Hepatocyte (in vitro differentiated cells): Measurements from ENCODE around the gene PRKCA. TPM values are rescaled to one million over a fixed set of nuclear protein-coding genes. Genes with fewer than 3 reads are reported as not detected.
A peak's percentile ranks its signal among the peaks of the same experiment; 100 is the strongest.

Experiments used
- DNase-seq: peaks from one replicate; pipeline ENCODE4 v3.0.0-alpha.2; 2016; ENCODE audit warnings: low spot score
- H2AFZ ChIP-seq: fragments of 200-600 bp; sonication (generic); 2 replicates; pipeline ENCODE4 v1.6.0; 2016; ENCODE audit warnings: antibody characterized with exemption, mild to moderate bottlenecking
- H3K27ac ChIP-seq: fragments of 200-600 bp; sonication (generic); 2 replicates; pipeline ENCODE4 v1.5.1; 2016; ENCODE audit warnings: mild to moderate bottlenecking
- H3K27me3 ChIP-seq: fragments of 200-600 bp; sonication (generic); 2 replicates; pipeline ENCODE4 v1.6.1; 2016
- H3K36me3 ChIP-seq: fragments of 200-600 bp; sonication (generic); replicated peaks from 2 replicates; pipeline ENCODE4 v1.5.1; 2016; ENCODE audit warnings: low read depth; ENCODE audit not compliant: insufficient read depth
- H3K4me1 ChIP-seq: fragments of 200-600 bp; sonication (generic); 2 replicates; pipeline ENCODE4 v1.5.1; 2016; ENCODE audit warnings: mild to moderate bottlenecking, moderate library complexity; ENCODE audit not compliant: insufficient read depth
- H3K4me2 ChIP-seq: fragments of 200-600 bp; sonication (generic); 2 replicates; pipeline ENCODE4 v1.6.0; 2016
- H3K4me3 ChIP-seq: fragments of 200-600 bp; sonication (generic); 2 replicates; pipeline ENCODE4 v1.5.1; 2016; ENCODE audit warnings: mild to moderate bottlenecking
- H3K79me2 ChIP-seq: fragments of 200-600 bp; sonication (generic); 2 replicates; pipeline ENCODE4 v1.6.0; 2017; ENCODE audit warnings: mild to moderate bottlenecking
- H3K9me2 ChIP-seq: fragments of 200-600 bp; sonication (generic); replicated peaks from 2 replicates; pipeline ENCODE4 v1.6.0; 2017; ENCODE audit warnings: mild to moderate bottlenecking; ENCODE audit not compliant: insufficient read depth
- H3K9me3 ChIP-seq: fragments of 200-600 bp; sonication (generic); 2 replicates; pipeline ENCODE4 v1.5.1; 2016; ENCODE audit warnings: low read depth, mild to moderate bottlenecking
- H4K20me1 ChIP-seq: fragments of 200-600 bp; sonication (generic); 2 replicates; pipeline ENCODE4 v1.6.0; 2016; ENCODE audit warnings: mild to moderate bottlenecking; ENCODE audit not compliant: insufficient read depth, poor library complexity, severe bottlenecking
- EZH2 ChIP-seq: fragments of 200-600 bp; sonication (generic); IDR thresholded peaks from 2 replicates; pipeline ENCODE4 v1.6.1; 2016; ENCODE audit warnings: antibody characterized with exemption, mild to moderate bottlenecking, borderline replicate concordance
- EZH2phosphoT487 ChIP-seq: fragments of 200-600 bp; sonication (generic); IDR thresholded peaks from one replicate; pipeline ENCODE4 v1.6.1; 2018; ENCODE audit warnings: antibody characterized with exemption, mild to moderate bottlenecking, low read depth, moderate library complexity; ENCODE audit not compliant: unreplicated experiment, severe bottlenecking
- WGBS: methylation state at CpG from one replicate; pipeline ENCODE4 v1.1.6; 2016; ENCODE audit warnings: low lambda C conversion rate; ENCODE audit errors: missing lambda C conversion rate; 5-methylcytosine and 5-hydroxymethylcytosine counted together
- polyA plus RNA-seq: library from polyadenylated mRNA; unstranded; fragments of >200 nt; fragmentation: Nextera tagmentation; extraction: Ambion mirVana; gene quantifications from 2 replicates; pipeline ENCODE4 v1.2.1, GENCODE V29; 2016
- total RNA-seq: library from RNA; depleted of rRNA; stranded (reverse); fragments of >200 nt; gene quantifications from 2 replicates; pipeline ENCODE4 v1.2.3, GENCODE V29; 2014
- TF ChIP-seq, protein P1 (sequence below): fragments of 200-600 bp; sonication (generic); IDR thresholded peaks from 2 replicates; pipeline ENCODE4 v1.5.1; 2016; ENCODE audit warnings: antibody characterized with exemption, mild to moderate bottlenecking; ENCODE audit not compliant: poor library complexity

PRKCA gene
- total and polyA plus RNA-seq, 2 experiments from 2014 or later, result 5.9 to 18.5 TPM

DNA sequence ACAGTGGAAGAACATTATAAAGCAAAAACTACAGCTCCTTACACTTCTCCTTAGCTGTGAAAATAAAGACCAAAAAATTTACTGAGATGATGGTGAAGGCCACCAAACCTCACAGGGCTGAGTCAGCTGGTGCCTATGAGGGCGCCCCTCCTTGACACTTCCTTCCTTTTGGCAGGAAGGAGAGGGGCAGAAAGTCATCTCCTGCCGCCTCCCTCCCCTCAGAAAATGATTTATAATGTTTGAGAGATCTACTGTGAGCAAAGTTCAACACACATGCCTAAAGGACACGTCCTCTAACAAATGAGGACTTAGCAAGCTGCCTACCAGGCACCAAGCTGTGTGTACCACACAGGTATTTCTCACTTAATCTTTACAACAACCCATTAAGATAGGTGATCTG lies 245.7 kb downstream of the PRKCA start:
- H3K4me1 ChIP-seq, result peaks cover 33% of the 10 kb centered on the region
- WGBS, result 61% methylated on average over 3 of the region's 3 CpGs

DNA sequence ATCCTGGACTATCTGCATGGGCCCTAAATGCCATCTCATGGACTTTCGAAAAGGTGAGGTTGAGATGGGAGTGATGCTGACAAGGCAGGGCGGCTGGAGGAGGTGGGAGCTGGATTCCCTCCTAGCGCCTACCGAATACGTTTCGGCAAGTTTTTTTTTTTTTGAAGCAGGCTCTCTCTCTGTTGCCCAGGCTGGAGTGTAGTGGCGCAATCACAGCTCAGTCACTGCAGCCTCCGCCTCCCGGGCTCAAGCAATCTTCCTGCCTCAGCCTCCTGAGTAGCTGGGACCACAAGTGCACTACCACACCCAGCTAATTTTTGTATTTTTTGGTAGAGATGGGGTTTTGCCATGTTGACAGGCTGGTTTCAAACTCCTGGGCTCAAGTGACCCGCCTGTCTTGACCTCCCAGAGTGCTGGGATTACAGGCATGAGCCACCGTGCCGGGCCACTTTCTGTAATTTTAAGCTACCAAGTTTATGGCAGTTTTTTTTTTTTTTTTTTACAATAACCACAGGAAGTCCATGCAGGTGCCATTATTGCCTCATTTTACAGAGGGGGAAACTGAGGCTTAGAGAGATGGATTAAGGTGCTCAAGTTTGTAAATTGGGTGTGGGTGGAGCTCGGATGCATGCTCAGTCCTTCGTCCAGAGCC lies 246.4 kb downstream of the PRKCA start:
- no peaks in the 10 kb centered on the region for H3K9me2 ChIP-seq
- TF ChIP-seq EZH2 (no peak), EZH2phosphoT487 (no peak)
- TF ChIP-seq, protein P1, sequence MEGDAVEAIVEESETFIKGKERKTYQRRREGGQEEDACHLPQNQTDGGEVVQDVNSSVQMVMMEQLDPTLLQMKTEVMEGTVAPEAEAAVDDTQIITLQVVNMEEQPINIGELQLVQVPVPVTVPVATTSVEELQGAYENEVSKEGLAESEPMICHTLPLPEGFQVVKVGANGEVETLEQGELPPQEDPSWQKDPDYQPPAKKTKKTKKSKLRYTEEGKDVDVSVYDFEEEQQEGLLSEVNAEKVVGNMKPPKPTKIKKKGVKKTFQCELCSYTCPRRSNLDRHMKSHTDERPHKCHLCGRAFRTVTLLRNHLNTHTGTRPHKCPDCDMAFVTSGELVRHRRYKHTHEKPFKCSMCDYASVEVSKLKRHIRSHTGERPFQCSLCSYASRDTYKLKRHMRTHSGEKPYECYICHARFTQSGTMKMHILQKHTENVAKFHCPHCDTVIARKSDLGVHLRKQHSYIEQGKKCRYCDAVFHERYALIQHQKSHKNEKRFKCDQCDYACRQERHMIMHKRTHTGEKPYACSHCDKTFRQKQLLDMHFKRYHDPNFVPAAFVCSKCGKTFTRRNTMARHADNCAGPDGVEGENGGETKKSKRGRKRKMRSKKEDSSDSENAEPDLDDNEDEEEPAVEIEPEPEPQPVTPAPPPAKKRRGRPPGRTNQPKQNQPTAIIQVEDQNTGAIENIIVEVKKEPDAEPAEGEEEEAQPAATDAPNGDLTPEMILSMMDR, result no peak
- no peaks in the 10 kb centered on the region for H3K27me3 ChIP-seq
- peaks cover 5% of the 10 kb centered on the region for H3K79me2 ChIP-seq
- peak overlapping the region; percentile 64 for H3K27ac ChIP-seq
- peaks cover 28% of the 10 kb centered on the region for H3K4me1 ChIP-seq
- no peaks in the 10 kb centered on the region for H4K20me1 ChIP-seq
- H3K4me3 ChIP-seq, result no peak overlapping the region
- no peak for DNase-seq
- no peak overlapping the region for H3K4me2 ChIP-seq
- no peaks in the 10 kb centered on the region for H3K36me3 ChIP-seq
- H2AFZ ChIP-seq, result no peak overlapping the region
- no peaks in the 10 kb centered on the region for H3K9me3 ChIP-seq
- 82% methylated on average over 14 of the region's 14 CpGs for WGBS

More for the DNA sequence above, 245.7 kb downstream of the PRKCA start:
- Histone ChIP-seq H3K27ac (peak overlapping the region; percentile 64), H3K9me3 (no peaks in the 10 kb centered on the region), H4K20me1 (no peaks in the 10 kb centered on the region), H3K27me3 (no peaks in the 10 kb centered on the region), H3K4me2 (no peak overlapping the region), H3K79me2 (peaks cover 5% of the 10 kb centered on the region), H3K36me3 (no peaks in the 10 kb centered on the region), H3K4me3 (no peak overlapping the region), H3K9me2 (no peaks in the 10 kb centered on the region), H2AFZ (no peak overlapping the region)
- no peak for DNase-seq
- TF ChIP-seq EZH2 (no peak), EZH2phosphoT487 (no peak)
- TF ChIP-seq, protein P1, result no peak

DNA sequence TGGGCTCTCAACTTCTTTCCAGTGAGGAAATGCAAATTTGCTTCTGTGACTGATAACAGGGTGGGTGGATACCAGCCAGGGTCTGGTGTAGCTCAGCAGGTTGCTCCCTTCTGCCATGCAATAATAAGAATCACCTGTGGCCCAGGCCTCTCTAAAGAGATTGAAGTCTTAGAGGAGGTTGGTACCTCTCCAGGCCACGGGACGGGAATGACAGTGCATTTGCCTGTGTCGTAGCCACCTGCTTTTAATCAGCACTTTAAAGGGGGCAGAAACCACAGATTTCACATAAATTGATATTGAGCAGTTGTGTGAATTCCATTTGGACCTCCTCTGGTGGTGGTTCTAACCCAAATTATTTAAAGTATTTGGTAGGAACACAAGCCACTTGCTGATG lies 246.9 kb downstream of the PRKCA start:
- Histone ChIP-seq H3K4me2 (no peak overlapping the region), H3K9me3 (no peaks in the 10 kb centered on the region), H3K36me3 (no peaks in the 10 kb centered on the region), H3K4me1 (peaks cover 28% of the 10 kb centered on the region), H3K27me3 (no peaks in the 10 kb centered on the region), H3K4me3 (no peak overlapping the region), H4K20me1 (no peaks in the 10 kb centered on the region), H3K9me2 (no peaks in the 10 kb centered on the region), H3K27ac (peak overlapping the region; percentile 64), H2AFZ (no peak overlapping the region), H3K79me2 (peaks cover 2% of the 10 kb centered on the region)
- DNase-seq, result no peak
- TF ChIP-seq, protein P1, result no peak
- TF ChIP-seq EZH2phosphoT487, result no peak
- no peak for TF ChIP-seq EZH2
- 64% methylated on average over 3 of the region's 3 CpGs for WGBS
